ENCODE results near the gene MYO1H. TPM values are rescaled to one million over a fixed set of nuclear protein-coding genes. Genes with fewer than 3 reads are reported as not detected.

Gene MYO1H
- total and polyA plus RNA-seq, 10 donors = 0.05 TPM; not detected in 9

- no peak for DNase-seq
- TF ChIP-seq POLR2AphosphoS5 (IDR thresholded peaks at IDR 0.05) (no peak), POLR2A (IDR thresholded peaks at IDR 0.05) (no peak), CTCF (IDR thresholded peaks at IDR 0.05 in 8 of 11, conservative IDR thresholded peaks at IDR 0.05 in 3 of 11) (no peak)
- Histone ChIP-seq H3K9me3 (no peaks in the 10 kb centered on the region), H3K27ac (no peak overlapping the region), H3K4me1 (no peaks in the 10 kb centered on the region), H3K36me3 (peaks cover 8 to 100% (median 85%) of the 10 kb centered on the region in 6 donors), H3K4me3 (no peak overlapping the region), H3K27me3 (replicated peaks in 1 of 7) (no peaks in the 10 kb centered on the region)
- intact Hi-C loops (cut with DNase I; ENCODE audit: low total_unique reads) = no loop called here
Observed at GRCh38 chr12:109493090-109493489, 145.4 kb downstream of the MYO1H start.

- Histone ChIP-seq H3K9me3 (no peaks in the 10 kb centered on the region), H3K27me3 (replicated peaks in 1 of 7) (no peaks in the 10 kb centered on the region), H3K36me3 (peaks cover 8 to 100% (median 85%) of the 10 kb centered on the region in 6 donors), H3K27ac (no peak overlapping the region), H3K4me1 (no peaks in the 10 kb centered on the region), H3K4me3 (no peak overlapping the region)
- intact Hi-C loops (cut with DNase I; ENCODE audit: low total_unique reads) = no loop called here
- TF ChIP-seq CTCF (IDR thresholded peaks at IDR 0.05 in 8 of 11, conservative IDR thresholded peaks at IDR 0.05 in 3 of 11) (no peak), POLR2A (IDR thresholded peaks at IDR 0.05) (no peak), POLR2AphosphoS5 (IDR thresholded peaks at IDR 0.05) (no peak)
- 96 to 100% (median 97%) methylated on average over 1 of the region's 1 CpG for WGBS, 5 donors
- no peak for DNase-seq
Observed at GRCh38 chr12:109493938-109494337, 146.2 kb downstream of the MYO1H start.

GRCh38 chr12:109494348-109494881, 146.7 kb downstream of the MYO1H start:
- Histone ChIP-seq H3K9me3 (no peaks in the 10 kb centered on the region), H3K4me1 (no peaks in the 10 kb centered on the region), H3K27me3 (replicated peaks in 1 of 7) (no peaks in the 10 kb centered on the region), H3K27ac (no peak overlapping the region), H3K4me3 (no peak overlapping the region), H3K36me3 (peaks cover 8 to 100% (median 85%) of the 10 kb centered on the region in 6 donors)
- intact Hi-C loops (cut with DNase I; ENCODE audit: low total_unique reads) = no loop called here
- DNase-seq = no peak
- TF ChIP-seq CTCF (IDR thresholded peaks at IDR 0.05 in 8 of 11, conservative IDR thresholded peaks at IDR 0.05 in 3 of 11) (no peak), POLR2A (IDR thresholded peaks at IDR 0.05) (no peak), POLR2AphosphoS5 (IDR thresholded peaks at IDR 0.05) (no peak)
- 89 to 97% (median 90%) methylated on average over 7 of the region's 7 CpGs for WGBS, 5 donors

- Histone ChIP-seq H3K27ac (no peak overlapping the region), H3K27me3 (replicated peaks in 1 of 7) (no peaks in the 10 kb centered on the region), H3K9me3 (no peaks in the 10 kb centered on the region), H3K4me1 (no peaks in the 10 kb centered on the region), H3K4me3 (no peak overlapping the region), H3K36me3 (peaks cover 4 to 100% (median 85%) of the 10 kb centered on the region in 6 donors)
- intact Hi-C loops (cut with DNase I; ENCODE audit: low total_unique reads) = no loop called here
- no peak for DNase-seq
- TF ChIP-seq POLR2AphosphoS5 (IDR thresholded peaks at IDR 0.05) (no peak), POLR2A (IDR thresholded peaks at IDR 0.05) (no peak), CTCF (IDR thresholded peaks at IDR 0.05 in 8 of 11, conservative IDR thresholded peaks at IDR 0.05 in 3 of 11) (no peak)
Observed at GRCh38 chr12:109495012-109495411, 147.3 kb downstream of the MYO1H start.

All from spleen (tissue), 11 donors.